ENCODE results near the gene SHC4. TPM values are rescaled to one million over a fixed set of nuclear protein-coding genes. Genes with fewer than 3 reads are reported as not detected.
"Not testable (repeated sequence)": the region's sequence is repeated elsewhere in the genome, so short reads cannot be mapped to it uniquely, and the experiment has no call there.

The SHC4 gene
- total RNA-seq (ENCODE audit: insufficient read depth, low replicate concordance), result 4.8 TPM

- DNase-seq (ENCODE audit: low spot score), result peak; percentile 83
Measured at GRCh38 chr15:48963524-48964113, at the start of gene SHC4. Gene SHC4 (minus strand): TSS chr15:48963919. CDS start chr15:48963015, 904 bp downstream.

GRCh38 chr15:48999314-48999713, 35.6 kb upstream of the SHC4 start:
- no peak for DNase-seq (ENCODE audit: low spot score)

GRCh38 chr15:48996276-48996675, 32.6 kb upstream of the SHC4 start:
- no peak for DNase-seq (ENCODE audit: low spot score)

- no peak for DNase-seq (ENCODE audit: low spot score)
Measured at GRCh38 chr15:48993380-48993779, 29.7 kb upstream of the SHC4 start.

GRCh38 chr15:48992545-48992944, 28.8 kb upstream of the SHC4 start:
- no peak for DNase-seq (ENCODE audit: low spot score)

GRCh38 chr15:48992096-48992495, 28.4 kb upstream of the SHC4 start:
- DNase-seq (ENCODE audit: low spot score), result no peak

- DNase-seq (ENCODE audit: low spot score), result no peak
Measured at GRCh38 chr15:48989170-48989569, 25.5 kb upstream of the SHC4 start.

GRCh38 chr15:48987142-48987541, 23.4 kb upstream of the SHC4 start:
- no peak for DNase-seq (ENCODE audit: low spot score)

- no peak for DNase-seq (ENCODE audit: low spot score)
Measured at GRCh38 chr15:48986240-48986639, 22.5 kb upstream of the SHC4 start.

- no peak for DNase-seq (ENCODE audit: low spot score)
Measured at GRCh38 chr15:48985516-48985915, 21.8 kb upstream of the SHC4 start.

GRCh38 chr15:48984811-48985352, 21.2 kb upstream of the SHC4 start:
- DNase-seq (ENCODE audit: low spot score), result no peak

GRCh38 chr15:48984021-48984710, 20.4 kb upstream of the SHC4 start:
- peak; percentile 40 for DNase-seq (ENCODE audit: low spot score)

- no peak for DNase-seq (ENCODE audit: low spot score)
Measured at GRCh38 chr15:48983300-48983699, 19.6 kb upstream of the SHC4 start.

- DNase-seq (ENCODE audit: low spot score), result no peak
Measured at GRCh38 chr15:48981941-48982340, 18.2 kb upstream of the SHC4 start.

GRCh38 chr15:48978638-48979037, 14.9 kb upstream of the SHC4 start:
- DNase-seq (ENCODE audit: low spot score), result no peak

- no peak for DNase-seq (ENCODE audit: low spot score)
Measured at GRCh38 chr15:48976444-48977088, 12.8 kb upstream of the SHC4 start.

GRCh38 chr15:48975472-48976419, 12.0 kb upstream of the SHC4 start:
- peak; percentile 88 for DNase-seq (ENCODE audit: low spot score)

- peak; percentile 22 for DNase-seq (ENCODE audit: low spot score)
Measured at GRCh38 chr15:48974882-48975281, 11.2 kb upstream of the SHC4 start.

- DNase-seq (ENCODE audit: low spot score), result no peak
Measured at GRCh38 chr15:48972750-48973503, 9.2 kb upstream of the SHC4 start.

GRCh38 chr15:48970926-48971325, 7.2 kb upstream of the SHC4 start:
- DNase-seq (ENCODE audit: low spot score), result not testable (repeated sequence)

GRCh38 chr15:48968066-48968465, 4.3 kb upstream of the SHC4 start:
- DNase-seq (ENCODE audit: low spot score), result no peak
